Measurements from ENCODE around the gene CDHR2.

CDHR2 gene

DNA sequence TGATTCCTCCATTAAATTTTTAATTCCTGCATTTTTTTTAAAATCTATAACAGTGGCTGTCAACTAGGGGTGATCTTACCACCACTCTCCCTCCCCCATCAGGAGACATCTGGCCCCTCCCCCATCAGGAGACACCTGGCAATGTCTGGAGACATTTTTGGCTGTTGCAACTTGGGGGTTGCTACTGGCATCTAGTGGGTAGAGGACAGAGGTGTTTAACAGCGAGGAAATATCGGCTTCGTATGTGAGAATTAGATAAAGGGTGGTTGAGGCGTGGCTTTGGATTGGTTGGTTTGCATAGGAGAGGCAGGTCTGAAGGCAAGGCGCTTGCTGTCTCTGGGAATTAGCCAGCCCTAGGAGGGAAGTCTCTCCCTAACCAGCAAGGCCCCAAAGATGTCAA, 10.5 kb downstream of the CDHR2 start:
- no peak for TF ChIP-seq CSDC2 (CRISPR knock-in tag; IDR thresholded peaks at IDR 0.05)
- no peak for TF ChIP-seq RARB (CRISPR knock-in tag; IDR thresholded peaks at IDR 0.05)
- no peak for TF ChIP-seq ESRRG (CRISPR knock-in tag; IDR thresholded peaks at IDR 0.05)
- TF ChIP-seq ZFP3 (CRISPR knock-in tag; IDR thresholded peaks at IDR 0.05), result no peak
- no peak for TF ChIP-seq CREB5 (CRISPR knock-in tag; IDR thresholded peaks at IDR 0.05; ENCODE audit: low read depth)
- no peak for TF ChIP-seq OSR1 (CRISPR knock-in tag; IDR thresholded peaks at IDR 0.05)
- TF ChIP-seq ARNTL (CRISPR knock-in tag; IDR thresholded peaks at IDR 0.05; ENCODE audit: borderline replicate concordance, low read depth), result no peak
- TF ChIP-seq, protein P1, sequence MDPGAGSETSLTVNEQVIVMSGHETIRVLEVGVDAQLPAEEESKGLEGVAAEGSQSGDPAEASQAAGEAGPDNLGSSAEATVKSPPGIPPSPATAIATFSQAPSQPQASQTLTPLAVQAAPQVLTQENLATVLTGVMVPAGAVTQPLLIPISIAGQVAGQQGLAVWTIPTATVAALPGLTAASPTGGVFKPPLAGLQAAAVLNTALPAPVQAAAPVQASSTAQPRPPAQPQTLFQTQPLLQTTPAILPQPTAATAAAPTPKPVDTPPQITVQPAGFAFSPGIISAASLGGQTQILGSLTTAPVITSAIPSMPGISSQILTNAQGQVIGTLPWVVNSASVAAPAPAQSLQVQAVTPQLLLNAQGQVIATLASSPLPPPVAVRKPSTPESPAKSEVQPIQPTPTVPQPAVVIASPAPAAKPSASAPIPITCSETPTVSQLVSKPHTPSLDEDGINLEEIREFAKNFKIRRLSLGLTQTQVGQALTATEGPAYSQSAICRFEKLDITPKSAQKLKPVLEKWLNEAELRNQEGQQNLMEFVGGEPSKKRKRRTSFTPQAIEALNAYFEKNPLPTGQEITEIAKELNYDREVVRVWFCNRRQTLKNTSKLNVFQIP (CRISPR knock-in tag; IDR thresholded peaks at IDR 0.05; ENCODE audit: borderline replicate concordance, low read depth), result no peak
- TF ChIP-seq ZFP30 (CRISPR knock-in tag; IDR thresholded peaks at IDR 0.05), result no peak
- no peak for TF ChIP-seq PPARA (CRISPR knock-in tag; IDR thresholded peaks at IDR 0.05; ENCODE audit: borderline replicate concordance)
- no peak for TF ChIP-seq ZNF565 (CRISPR knock-in tag; conservative IDR thresholded peaks at IDR 0.05; ENCODE audit: low read depth)
- TF ChIP-seq ZNF70 (CRISPR knock-in tag; IDR thresholded peaks at IDR 0.05), result no peak
- no peak for ATAC-seq

DNA sequence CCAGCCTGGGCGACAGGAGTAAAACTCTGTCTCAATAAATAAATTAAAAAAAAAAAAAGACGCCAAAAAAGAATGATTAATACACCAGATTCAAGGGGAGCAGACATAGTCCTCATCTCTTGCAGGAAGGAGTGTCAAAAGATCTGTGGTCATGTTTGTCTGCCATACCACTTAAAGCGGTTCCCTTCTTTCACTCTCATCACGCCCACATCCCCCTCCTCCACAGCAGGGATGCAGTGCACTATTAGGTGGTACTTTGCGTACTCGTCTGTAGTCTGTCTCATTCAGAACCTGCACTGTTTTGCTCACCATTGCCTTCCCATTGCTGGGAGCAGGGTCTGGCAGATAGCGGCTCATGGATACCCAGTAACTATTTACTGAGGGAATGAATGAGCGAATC, 11.2 kb downstream of the CDHR2 start:
- TF ChIP-seq ISL1 (CRISPR knock-in tag; IDR thresholded peaks at IDR 0.05) (no peak), CREB5 (CRISPR knock-in tag; IDR thresholded peaks at IDR 0.05; ENCODE audit: low read depth) (no peak), ZNF8 (CRISPR knock-in tag; IDR thresholded peaks at IDR 0.05) (no peak), TOX (CRISPR knock-in tag; IDR thresholded peaks at IDR 0.05; ENCODE audit: borderline replicate concordance) (no peak), ZFP30 (CRISPR knock-in tag; IDR thresholded peaks at IDR 0.05) (no peak), OSR1 (CRISPR knock-in tag; IDR thresholded peaks at IDR 0.05) (no peak), CSDC2 (CRISPR knock-in tag; IDR thresholded peaks at IDR 0.05) (no peak)
- ATAC-seq, result no peak

GRCh38 chr5:176561259-176561658, 12.1 kb downstream of the CDHR2 start:
- TF ChIP-seq BACH2 (CRISPR knock-in tag; IDR thresholded peaks at IDR 0.05; ENCODE audit: borderline replicate concordance) (no peak), SNAI2 (CRISPR knock-in tag; IDR thresholded peaks at IDR 0.05) (no peak), ZNF8 (CRISPR knock-in tag; IDR thresholded peaks at IDR 0.05) (no peak), ZC3H10 (CRISPR knock-in tag; IDR thresholded peaks at IDR 0.05) (no peak), ZNF70 (CRISPR knock-in tag; IDR thresholded peaks at IDR 0.05) (no peak), RARB (CRISPR knock-in tag; IDR thresholded peaks at IDR 0.05) (no peak), CSRNP3 (CRISPR knock-in tag; IDR thresholded peaks at IDR 0.05) (no peak), CSDC2 (CRISPR knock-in tag; IDR thresholded peaks at IDR 0.05) (no peak), PPARA (CRISPR knock-in tag; IDR thresholded peaks at IDR 0.05; ENCODE audit: borderline replicate concordance) (no peak), ZNF565 (CRISPR knock-in tag; conservative IDR thresholded peaks at IDR 0.05; ENCODE audit: low read depth) (no peak), OSR1 (CRISPR knock-in tag; IDR thresholded peaks at IDR 0.05) (no peak), ZFP30 (CRISPR knock-in tag; IDR thresholded peaks at IDR 0.05) (no peak), ISL1 (CRISPR knock-in tag; IDR thresholded peaks at IDR 0.05) (no peak), ESRRG (CRISPR knock-in tag; IDR thresholded peaks at IDR 0.05) (no peak), CREB5 (CRISPR knock-in tag; IDR thresholded peaks at IDR 0.05; ENCODE audit: low read depth) (no peak), TOX (CRISPR knock-in tag; IDR thresholded peaks at IDR 0.05; ENCODE audit: borderline replicate concordance) (no peak), PATZ1 (CRISPR knock-in tag; IDR thresholded peaks at IDR 0.05; ENCODE audit: borderline replicate concordance) (no peak), ZFP3 (CRISPR knock-in tag; IDR thresholded peaks at IDR 0.05) (no peak), GLIS3 (CRISPR knock-in tag; IDR thresholded peaks at IDR 0.05) (no peak)
- TF ChIP-seq, protein P1 (CRISPR knock-in tag; IDR thresholded peaks at IDR 0.05; ENCODE audit: borderline replicate concordance, low read depth), result no peak
- no peak for ATAC-seq
